GM10266 (cell line): ENCODE measurements around the gene NUDT13.
A peak's percentile ranks its signal among the peaks of the same experiment; 100 is the strongest.

Experiments
- DNase-seq: peaks from one replicate; pipeline ENCODE4 v3.0.0; 2012; ENCODE audit errors: extremely low spot score
- TF ChIP-seq, protein P1 (sequence below): IDR thresholded peaks from 2 replicates; pipeline ENCODE4 v1.5.1; 2012; ENCODE audit warnings: mild to moderate bottlenecking, low read depth; ENCODE audit not compliant: control insufficient read depth, insufficient read depth; ENCODE audit errors: missing control alignments

NUDT13 gene

DNA sequence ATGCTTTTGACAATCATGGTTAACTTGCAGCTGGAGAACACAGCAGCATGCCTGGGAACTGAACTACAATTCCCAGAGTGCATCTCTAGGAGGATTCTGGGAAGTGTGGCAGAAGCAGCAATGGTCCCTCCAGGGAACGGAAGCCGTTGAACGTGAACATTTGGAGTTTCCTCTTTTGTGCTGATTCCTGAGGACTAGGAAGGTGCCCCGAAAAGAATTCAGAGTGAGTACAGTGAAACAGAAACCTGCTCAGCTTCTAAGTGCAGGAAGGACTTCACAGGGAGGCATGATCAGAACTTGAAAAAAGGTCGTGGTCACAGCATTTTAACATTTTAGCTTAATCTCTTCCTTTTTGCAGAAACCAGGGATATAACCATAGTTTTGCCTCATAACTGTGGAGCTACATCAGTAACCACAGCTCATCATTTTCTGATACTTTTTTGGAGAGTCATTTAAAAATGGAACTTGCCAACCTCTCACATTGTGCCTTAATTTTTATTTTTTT, at the start of gene NUDT13:
NUDT13 (plus strand) TSS at position 111 of the 505 bp plus-strand sequence. CDS start 3,911 bp downstream, outside the sequence.
- DNase-seq = peak; percentile 62
- TF ChIP-seq, protein P1, sequence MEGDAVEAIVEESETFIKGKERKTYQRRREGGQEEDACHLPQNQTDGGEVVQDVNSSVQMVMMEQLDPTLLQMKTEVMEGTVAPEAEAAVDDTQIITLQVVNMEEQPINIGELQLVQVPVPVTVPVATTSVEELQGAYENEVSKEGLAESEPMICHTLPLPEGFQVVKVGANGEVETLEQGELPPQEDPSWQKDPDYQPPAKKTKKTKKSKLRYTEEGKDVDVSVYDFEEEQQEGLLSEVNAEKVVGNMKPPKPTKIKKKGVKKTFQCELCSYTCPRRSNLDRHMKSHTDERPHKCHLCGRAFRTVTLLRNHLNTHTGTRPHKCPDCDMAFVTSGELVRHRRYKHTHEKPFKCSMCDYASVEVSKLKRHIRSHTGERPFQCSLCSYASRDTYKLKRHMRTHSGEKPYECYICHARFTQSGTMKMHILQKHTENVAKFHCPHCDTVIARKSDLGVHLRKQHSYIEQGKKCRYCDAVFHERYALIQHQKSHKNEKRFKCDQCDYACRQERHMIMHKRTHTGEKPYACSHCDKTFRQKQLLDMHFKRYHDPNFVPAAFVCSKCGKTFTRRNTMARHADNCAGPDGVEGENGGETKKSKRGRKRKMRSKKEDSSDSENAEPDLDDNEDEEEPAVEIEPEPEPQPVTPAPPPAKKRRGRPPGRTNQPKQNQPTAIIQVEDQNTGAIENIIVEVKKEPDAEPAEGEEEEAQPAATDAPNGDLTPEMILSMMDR = no peak

DNA sequence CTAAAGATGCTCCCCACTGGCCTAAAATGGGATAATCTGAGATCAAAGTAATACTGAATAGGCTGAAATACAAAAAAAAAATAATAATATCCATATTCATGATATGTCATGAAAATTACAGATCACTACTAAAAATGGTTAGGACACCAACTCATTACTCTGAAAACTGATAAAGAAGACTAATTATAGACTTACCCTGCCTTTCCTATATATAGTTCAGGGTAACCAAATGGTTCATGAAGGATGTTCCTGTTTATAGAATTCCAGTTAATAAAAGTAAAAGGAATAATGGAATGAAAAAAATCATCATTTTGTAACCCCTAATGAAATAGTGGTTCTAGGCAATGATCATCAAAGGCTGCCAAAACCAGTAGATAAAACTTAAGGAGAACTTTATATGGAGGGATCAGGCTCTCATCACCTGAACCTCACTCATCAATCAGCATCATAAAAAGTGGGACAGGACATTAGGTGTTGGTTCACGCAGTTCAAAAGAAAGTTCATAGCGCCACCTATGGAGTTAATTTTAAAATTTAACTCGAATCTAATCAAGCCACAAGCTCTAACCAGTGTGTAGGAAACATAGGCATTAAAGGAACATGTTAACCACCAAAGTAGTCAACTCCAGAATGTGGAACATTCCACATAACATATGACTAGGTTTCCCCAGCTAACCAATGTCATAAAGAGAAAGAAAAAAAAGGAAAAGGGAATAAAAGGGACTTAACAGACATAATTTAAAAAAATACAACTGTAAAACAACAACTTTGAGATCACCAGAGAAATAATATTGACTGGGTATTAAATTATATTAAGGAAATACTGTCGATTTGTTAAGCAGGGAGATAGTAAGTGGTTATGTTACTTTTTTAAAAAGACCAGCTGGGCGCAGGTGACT, 49.3 kb upstream of the NUDT13 start:
- peak; percentile 16 for DNase-seq
- TF ChIP-seq, protein P1 = peak; percentile 7

DNA sequence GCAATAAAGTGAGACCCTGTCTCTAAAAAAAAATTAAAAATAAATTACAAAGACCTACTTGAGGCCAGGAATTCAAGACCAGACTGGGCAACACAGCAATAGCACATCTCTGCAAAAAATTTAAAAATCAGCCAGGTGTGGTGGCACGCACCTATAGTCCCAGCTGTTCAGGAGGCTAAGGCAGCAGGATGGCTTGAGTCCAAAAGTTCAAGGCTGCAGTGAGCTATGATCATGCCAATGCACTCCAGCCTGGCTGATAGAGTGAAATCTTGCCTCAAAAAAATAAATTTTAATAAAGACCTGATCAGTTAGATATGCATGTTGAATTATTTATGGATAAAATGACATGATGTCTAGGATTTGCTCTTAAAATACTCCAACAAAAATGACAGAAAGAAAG, 48.5 kb upstream of the NUDT13 start:
- no peak for DNase-seq
- TF ChIP-seq, protein P1 = no peak

DNA sequence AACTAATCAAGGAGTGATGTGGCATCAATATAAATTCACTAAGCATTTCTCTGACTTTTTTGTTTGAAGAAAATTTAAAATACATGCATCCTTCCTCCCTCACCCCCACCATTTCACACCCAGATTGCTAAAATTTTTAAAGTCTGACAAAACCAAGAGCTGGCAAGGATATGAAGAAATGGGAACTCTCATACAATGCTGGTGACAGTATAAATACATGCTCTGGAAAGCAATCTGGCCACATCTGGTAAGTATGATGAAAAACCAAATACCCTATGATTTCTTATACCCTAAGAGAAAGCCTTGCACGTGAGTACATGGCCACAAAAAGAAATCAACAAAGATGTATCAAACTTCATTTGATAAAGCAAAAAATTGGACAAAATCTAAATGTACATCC, 44.8 kb upstream of the NUDT13 start:
- TF ChIP-seq, protein P1 = no peak
- DNase-seq = no peak

DNA sequence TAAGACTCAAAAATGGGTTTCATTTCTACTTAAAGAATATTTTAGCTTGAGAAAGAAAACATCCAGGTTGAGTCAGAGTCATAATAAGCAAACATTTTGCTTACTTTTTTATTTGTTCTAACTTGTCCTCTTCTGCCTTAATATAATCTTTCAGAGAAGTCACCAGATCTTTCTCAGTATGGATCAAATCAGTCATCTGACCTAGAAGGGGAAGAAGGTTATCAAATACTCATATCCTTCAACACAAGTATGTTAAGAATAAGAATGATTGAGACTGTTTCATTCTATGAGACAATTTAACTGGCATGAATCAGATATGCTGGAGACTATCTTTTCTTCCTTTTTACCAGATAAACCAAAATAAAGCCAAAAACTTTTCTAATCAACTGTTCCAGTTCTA, 36.6 kb upstream of the NUDT13 start:
- no peak for DNase-seq

DNA sequence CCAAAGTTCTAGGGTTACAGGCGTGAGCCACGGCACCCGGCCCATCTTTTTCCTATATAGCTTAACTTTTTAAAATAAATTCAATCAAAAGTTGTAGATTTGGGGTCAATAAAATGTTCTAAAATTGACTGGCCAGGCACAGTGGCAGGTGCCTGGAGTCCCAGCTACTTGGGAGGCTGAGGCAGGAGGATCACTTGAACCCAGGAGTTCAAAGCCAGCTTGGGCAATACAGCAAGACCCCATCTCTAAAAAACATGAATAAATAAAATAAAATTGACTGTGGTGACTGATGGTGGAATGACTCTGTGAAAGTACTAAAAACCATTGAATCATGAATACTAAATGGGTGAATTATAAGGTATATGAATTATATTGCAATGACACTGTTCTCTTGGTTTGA, 34.4 kb upstream of the NUDT13 start:
- DNase-seq = no peak
- TF ChIP-seq, protein P1 = no peak

More for the DNA sequence above, 36.6 kb upstream of the NUDT13 start:
- TF ChIP-seq, protein P1 = no peak

DNA sequence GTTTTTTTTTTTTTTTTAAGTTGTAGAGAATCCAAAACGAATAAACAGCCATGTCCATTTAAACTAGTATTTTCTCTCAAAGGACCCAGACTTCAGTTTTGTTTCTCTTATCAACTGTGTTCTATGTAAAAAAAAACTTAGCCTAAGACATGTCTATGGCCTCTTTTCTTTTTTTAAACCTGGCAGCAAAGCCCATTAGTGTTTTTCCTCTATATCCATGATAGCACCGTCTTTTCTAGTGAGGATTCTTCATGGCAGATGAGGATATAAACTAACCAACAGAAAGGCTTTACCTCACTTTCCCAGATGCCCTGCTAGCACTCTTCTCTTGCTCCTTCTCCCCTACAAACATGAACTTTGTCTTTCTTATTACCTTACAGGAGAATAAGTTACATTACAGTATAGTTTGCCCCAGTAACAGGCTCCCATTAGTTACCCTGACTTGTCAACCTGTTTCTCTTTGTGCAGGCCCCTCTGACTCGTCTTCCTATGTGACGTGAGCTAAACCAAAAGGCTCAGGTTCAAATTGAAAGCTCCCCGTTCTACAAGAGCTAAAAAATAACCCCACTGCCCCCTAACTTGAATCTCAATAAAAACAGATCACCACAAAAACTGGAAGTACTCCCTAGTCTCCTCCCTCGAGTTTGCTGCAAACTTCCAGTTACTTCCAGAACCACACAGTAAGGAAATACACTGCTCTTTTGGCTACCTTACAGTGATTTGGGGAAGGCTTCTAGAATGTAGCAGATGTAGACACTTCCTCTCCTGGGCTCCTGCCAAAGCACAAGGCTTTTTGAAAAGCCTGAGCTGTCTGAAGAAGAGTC, 33.7 kb upstream of the NUDT13 start:
- no peak for DNase-seq
- TF ChIP-seq, protein P1 = no peak
